Peyer's patch (tissue), 4 donors: ENCODE measurements around the gene PRKAR1B. TPM values are rescaled to one million over a fixed set of nuclear protein-coding genes. Genes with fewer than 3 reads are reported as not detected.
A peak's percentile ranks its signal among the peaks of the same experiment; 100 is the strongest.

ENCODE experiments used
- DNase-seq, 3 donors: peaks; one replicate each; pipeline ENCODE4 v3.0.0-alpha.2; 2017 to 2019
- H3K27ac ChIP-seq, 4 donors: fragments of 200-600 bp; sonication (generic); one replicate each; pipeline ENCODE4 v1.5.1; 2016 to 2019
- H3K27me3 ChIP-seq, 2 donors: fragments of 200-600 bp; sonication (generic); one replicate each; pipeline ENCODE4 v1.5.1; 2019
- H3K36me3 ChIP-seq, 3 donors: fragments of 200-600 bp; sonication (generic); one replicate each; pipeline ENCODE4 v1.5.1; 2016 to 2019
- H3K4me1 ChIP-seq, 4 donors: fragments of 200-600 bp; sonication (generic); one replicate each; pipeline ENCODE4 v1.5.1; 2016 to 2019
- H3K4me3 ChIP-seq, 4 donors: fragments of 200-600 bp; sonication (generic); 1 replicate in 3 of 4; 2 replicates in 1 of 4; pipeline ENCODE4 v1.5.1; 2016 to 2019; ENCODE audit warnings: mild to moderate bottlenecking in 1 of 4
- H3K9me3 ChIP-seq, 4 donors: fragments of 200-600 bp; sonication (generic); one replicate each; pipeline ENCODE4 v1.5.1; 2016 to 2019; ENCODE audit warnings: mild to moderate bottlenecking in 1 of 4
- POLR2A ChIP-seq, 2 donors: fragments of 450-650 bp; IDR thresholded peaks; one replicate each; pipeline ENCODE4 v1.5.1; 2017; ENCODE audit warnings: antibody characterized with exemption in 2 of 2, mild to moderate bottlenecking in 2 of 2, moderate library complexity in 2 of 2
- total RNA-seq, 4 donors: library from RNA; depleted of rRNA; stranded (reverse); fragments of >200 nt; gene quantifications; one replicate each; pipeline ENCODE4 v1.1.0, GENCODE V29; 2016
- TF ChIP-seq, protein P1 (sequence below), 6 experiments: fragments of 450-650 bp in 4 of 6; fragments of 200-600 bp in 2 of 6; sonication (generic) in 1 of 6; IDR thresholded peaks; one replicate each; pipeline ENCODE4 v1.5.1; 2017 to 2019; ENCODE audit warnings: antibody characterized with exemption in 6 of 6, mild to moderate bottlenecking in 3 of 6, moderate library complexity in 1 of 6

The PRKAR1B gene
- total RNA-seq, 4 donors from 2014 or later: 13.0 to 42.9 (median 17.0) TPM

DNA sequence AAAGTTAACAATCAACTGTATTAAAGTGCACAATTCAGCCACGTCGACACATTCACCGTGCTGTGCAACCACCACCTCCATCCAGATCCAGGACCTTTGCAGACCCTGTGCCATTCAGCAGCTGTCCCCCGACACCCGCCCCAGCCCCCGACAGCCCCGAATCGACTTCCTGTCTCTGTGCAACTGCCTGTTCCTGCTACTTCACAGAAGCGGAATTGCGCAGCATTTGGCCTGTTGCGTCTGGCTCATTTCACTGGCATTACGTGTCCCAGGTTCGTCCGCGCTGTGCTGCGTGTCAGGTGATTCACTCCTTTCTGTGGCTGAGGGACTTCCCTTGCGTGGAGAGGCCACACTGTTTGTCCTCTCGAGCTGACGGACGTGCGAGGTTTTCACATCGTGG, 33.8 kb downstream of the PRKAR1B start:
- no peak for TF ChIP-seq POLR2A (IDR thresholded peaks at IDR 0.05)
- no peaks in the 10 kb centered on the region for H3K36me3 ChIP-seq

DNA sequence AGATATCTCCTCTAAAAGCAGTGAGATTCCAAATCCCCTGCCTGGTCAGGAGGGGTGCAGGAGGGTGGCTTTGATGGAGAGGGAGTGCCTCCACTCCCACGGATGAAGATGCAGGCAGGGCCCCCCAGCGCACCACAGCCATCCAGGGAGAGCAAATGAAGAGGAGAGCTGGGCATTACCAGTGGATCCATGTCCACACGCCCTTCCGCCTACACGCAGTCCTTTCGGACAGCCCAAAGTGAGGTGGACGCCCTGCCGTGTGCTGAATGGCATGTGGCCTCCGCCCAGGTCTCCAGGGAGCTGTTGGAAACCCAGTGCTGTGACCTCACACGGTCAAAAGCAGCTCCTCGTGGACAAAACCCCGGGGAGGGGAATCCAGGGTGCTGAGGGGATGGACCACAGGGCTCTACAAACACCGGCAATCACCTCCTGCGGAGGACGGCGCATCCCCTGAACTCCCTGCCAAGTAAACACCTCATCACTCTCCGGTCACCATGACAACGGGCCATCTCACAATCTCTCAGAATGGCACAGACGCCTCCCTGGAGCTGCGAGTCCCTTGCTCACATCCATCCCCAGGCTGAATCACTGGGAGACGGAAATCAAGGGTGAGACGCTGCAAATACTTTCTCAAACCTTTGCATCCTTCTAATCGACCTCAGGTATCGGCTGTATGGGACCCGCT, 35.6 kb downstream of the PRKAR1B start:
- Histone ChIP-seq H3K36me3 (no peaks in the 10 kb centered on the region), H3K9me3 (peaks cover 0 to 6% (median 2%) of the 10 kb centered on the region in 4 donors), H3K4me1 (no peaks in the 10 kb centered on the region), H3K27ac (peak overlapping the region in 1 of 4 donors; percentile 8), H3K4me3 (no peak overlapping the region), H3K27me3 (no peaks in the 10 kb centered on the region)
- DNase-seq: no peak
- no peak for TF ChIP-seq POLR2A (IDR thresholded peaks at IDR 0.05)
- TF ChIP-seq, protein P1, sequence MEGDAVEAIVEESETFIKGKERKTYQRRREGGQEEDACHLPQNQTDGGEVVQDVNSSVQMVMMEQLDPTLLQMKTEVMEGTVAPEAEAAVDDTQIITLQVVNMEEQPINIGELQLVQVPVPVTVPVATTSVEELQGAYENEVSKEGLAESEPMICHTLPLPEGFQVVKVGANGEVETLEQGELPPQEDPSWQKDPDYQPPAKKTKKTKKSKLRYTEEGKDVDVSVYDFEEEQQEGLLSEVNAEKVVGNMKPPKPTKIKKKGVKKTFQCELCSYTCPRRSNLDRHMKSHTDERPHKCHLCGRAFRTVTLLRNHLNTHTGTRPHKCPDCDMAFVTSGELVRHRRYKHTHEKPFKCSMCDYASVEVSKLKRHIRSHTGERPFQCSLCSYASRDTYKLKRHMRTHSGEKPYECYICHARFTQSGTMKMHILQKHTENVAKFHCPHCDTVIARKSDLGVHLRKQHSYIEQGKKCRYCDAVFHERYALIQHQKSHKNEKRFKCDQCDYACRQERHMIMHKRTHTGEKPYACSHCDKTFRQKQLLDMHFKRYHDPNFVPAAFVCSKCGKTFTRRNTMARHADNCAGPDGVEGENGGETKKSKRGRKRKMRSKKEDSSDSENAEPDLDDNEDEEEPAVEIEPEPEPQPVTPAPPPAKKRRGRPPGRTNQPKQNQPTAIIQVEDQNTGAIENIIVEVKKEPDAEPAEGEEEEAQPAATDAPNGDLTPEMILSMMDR (IDR thresholded peaks at IDR 0.05): no peak

More for the DNA sequence above, 33.8 kb downstream of the PRKAR1B start:
- H3K4me1 ChIP-seq: no peaks in the 10 kb centered on the region
- no peak for DNase-seq
- H3K27me3 ChIP-seq: no peaks in the 10 kb centered on the region
- H3K27ac ChIP-seq: no peak overlapping the region
- peaks cover 0 to 6% (median 0%) of the 10 kb centered on the region in 4 donors for H3K9me3 ChIP-seq
- no peak overlapping the region for H3K4me3 ChIP-seq

DNA sequence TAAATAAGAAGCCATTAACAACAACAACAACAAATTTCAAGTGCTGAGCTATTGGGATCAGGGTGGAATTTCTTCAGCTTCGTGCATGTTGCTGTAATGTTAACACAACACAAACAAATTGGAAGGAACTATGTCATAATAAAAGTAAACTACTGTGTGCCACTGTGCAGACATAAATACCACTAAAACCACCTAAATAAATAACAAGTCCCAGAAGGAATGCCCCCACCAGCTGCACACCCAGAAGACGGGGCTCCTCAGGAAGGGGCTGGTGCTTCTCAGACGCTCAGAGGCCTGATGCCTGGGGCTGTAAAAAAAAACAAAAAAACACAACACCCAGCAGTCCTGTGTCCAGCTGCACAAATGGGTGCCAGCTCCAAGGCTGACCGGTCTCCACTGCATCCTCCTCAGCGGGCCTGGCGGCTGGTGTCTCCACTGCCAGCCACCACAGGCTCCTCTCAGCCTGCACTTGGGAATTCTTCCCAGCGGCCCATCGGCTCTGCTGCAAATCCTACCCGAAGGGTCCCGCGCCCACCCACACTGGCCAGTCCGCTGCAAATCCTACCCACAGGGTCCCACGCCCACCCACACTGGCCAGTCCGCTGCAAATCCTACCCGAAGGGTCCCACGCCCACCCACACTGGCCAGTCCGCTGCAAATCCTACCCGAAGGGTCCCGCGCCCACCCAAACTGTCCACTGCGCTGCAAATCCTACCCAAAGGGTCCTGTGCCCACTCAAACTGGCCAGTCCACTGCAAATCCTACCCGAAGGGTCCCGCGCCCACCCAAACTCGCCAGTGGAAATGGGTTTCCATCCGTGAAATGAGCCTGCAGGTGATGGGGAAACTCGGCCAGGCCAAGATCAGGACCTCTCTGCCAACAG, 36.4 kb downstream of the PRKAR1B start:
- Histone ChIP-seq H3K4me1 (no peaks in the 10 kb centered on the region), H3K9me3 (peaks cover 0 to 11% (median 3%) of the 10 kb centered on the region in 4 donors), H3K27ac (peak overlapping the region in 1 of 4 donors; percentile 8), H3K36me3 (no peaks in the 10 kb centered on the region), H3K27me3 (no peaks in the 10 kb centered on the region), H3K4me3 (no peak overlapping the region)
- no peak for DNase-seq
- TF ChIP-seq, protein P1 (IDR thresholded peaks at IDR 0.05): no peak
- no peak for TF ChIP-seq POLR2A (IDR thresholded peaks at IDR 0.05)

DNA sequence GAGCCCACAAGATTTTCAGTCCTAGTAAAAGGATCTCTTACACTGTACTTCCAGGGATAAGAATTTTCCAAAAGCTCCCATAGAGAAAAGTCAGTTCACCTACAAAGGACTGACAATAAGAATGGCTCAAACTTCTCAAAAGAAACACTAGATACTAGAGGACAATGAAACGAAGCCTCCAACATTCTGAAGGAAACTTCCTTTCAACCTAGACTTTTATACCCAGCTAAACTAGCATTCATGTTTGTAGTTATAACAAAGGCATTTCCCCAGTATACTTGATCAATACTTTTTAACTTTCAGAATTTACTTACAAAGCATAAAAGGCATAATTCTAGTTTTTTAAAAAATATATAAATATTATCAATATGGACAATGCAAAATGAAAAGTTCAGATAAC, 41.5 kb downstream of the PRKAR1B start:
- Histone ChIP-seq H3K9me3 (peaks cover 0 to 14% (median 3%) of the 10 kb centered on the region in 4 donors), H3K4me3 (no peak overlapping the region), H3K27me3 (no peaks in the 10 kb centered on the region), H3K4me1 (no peaks in the 10 kb centered on the region), H3K27ac (no peak overlapping the region), H3K36me3 (no peaks in the 10 kb centered on the region)
- TF ChIP-seq, protein P1 (IDR thresholded peaks at IDR 0.05): no peak
- no peak for TF ChIP-seq POLR2A (IDR thresholded peaks at IDR 0.05)
- DNase-seq: no peak

DNA sequence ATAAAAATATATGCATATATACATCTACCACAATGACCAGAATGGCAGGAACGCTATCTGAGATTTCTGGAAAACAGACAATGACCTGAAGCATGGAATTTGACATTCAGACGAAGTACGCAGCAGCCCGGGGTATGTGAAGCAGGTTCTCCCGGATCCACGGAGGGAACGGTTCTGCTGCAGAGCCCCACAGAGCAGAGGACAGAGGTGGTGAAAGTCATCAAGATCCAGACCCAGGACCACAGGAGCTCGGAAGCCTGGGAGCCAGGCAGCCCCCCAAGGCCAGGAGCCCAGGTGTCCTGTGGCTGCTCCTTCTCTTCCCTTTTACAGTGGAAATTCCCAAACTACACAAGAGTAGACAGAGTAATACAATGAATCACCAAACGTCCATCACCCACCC, 42.7 kb downstream of the PRKAR1B start:
- no peak overlapping the region for H3K27ac ChIP-seq
- no peak overlapping the region for H3K4me3 ChIP-seq
- no peaks in the 10 kb centered on the region for H3K4me1 ChIP-seq
- H3K27me3 ChIP-seq: no peaks in the 10 kb centered on the region
- H3K36me3 ChIP-seq: peaks cover 0 to 3% (median 0%) of the 10 kb centered on the region in 3 donors
- no peak for DNase-seq
- H3K9me3 ChIP-seq: peaks cover 0 to 14% (median 3%) of the 10 kb centered on the region in 4 donors
- no peak for TF ChIP-seq POLR2A (IDR thresholded peaks at IDR 0.05)
- TF ChIP-seq, protein P1 (IDR thresholded peaks at IDR 0.05): no peak
